NCI-H128 (cell line): ENCODE results near the gene DAZAP1.
"Not testable (repeated sequence)": the region's sequence is repeated elsewhere in the genome, so short reads cannot be mapped to it uniquely, and the experiment has no call there.

Experiments
- DNase-seq: peaks from one replicate; lab custom pipeline; 2025; ENCODE audit not compliant: unreplicated experiment; lab: John Stamatoyannopoulos, UW

The DAZAP1 gene

DNA sequence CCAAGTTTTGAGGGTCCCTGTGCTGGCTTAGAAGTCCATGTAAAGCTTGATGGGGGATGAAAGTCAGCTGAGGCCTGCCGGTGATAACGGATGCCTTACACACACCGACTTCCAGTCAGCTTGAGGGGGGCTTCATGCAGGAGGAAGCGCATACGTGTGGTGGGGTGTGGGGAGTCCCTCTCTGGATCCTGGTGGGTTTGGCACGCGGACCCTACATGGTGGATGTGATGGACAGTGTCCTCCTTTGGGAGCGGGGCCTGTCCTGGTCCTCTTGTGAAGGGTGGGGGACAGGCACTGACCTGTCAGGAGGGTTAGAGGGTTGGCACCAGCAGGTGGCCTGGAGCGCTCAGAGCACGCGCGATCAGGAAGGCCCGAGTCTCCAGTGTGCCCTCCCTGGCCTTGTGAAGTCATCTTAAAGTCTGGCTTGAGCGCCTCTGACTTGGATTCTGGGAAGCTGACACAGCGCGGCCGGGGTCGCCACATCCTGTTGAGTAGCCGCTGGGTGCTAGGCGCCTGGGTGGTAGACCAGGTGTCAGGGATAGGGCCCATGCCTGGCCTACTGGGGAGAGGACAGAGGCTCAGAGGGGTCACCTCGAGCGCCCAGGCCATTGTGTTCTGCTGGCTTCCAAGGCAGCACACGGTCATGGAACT, 2.9 kb downstream of the DAZAP1 start:
- no peak for DNase-seq

DNA sequence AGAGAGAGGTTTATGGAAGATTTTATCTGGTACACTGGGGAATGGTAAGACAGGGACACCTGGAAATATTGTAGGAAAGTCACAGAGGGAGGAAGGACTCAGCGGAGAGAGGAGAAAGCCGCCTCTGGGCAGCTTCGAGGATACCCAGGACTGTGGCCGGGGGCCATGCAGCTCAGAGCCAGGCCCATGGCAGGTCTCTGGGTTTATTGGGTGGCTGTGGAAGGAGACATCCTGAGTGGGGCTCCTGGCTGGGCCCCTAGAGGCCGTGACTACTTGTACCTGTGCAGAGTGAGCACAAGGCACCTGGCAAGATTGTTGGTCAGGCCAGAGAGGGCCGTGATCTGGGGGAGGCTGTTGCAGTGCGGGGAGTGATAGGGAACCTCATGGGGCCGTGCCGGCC, 3.4 kb downstream of the DAZAP1 start:
- DNase-seq = no peak

DNA sequence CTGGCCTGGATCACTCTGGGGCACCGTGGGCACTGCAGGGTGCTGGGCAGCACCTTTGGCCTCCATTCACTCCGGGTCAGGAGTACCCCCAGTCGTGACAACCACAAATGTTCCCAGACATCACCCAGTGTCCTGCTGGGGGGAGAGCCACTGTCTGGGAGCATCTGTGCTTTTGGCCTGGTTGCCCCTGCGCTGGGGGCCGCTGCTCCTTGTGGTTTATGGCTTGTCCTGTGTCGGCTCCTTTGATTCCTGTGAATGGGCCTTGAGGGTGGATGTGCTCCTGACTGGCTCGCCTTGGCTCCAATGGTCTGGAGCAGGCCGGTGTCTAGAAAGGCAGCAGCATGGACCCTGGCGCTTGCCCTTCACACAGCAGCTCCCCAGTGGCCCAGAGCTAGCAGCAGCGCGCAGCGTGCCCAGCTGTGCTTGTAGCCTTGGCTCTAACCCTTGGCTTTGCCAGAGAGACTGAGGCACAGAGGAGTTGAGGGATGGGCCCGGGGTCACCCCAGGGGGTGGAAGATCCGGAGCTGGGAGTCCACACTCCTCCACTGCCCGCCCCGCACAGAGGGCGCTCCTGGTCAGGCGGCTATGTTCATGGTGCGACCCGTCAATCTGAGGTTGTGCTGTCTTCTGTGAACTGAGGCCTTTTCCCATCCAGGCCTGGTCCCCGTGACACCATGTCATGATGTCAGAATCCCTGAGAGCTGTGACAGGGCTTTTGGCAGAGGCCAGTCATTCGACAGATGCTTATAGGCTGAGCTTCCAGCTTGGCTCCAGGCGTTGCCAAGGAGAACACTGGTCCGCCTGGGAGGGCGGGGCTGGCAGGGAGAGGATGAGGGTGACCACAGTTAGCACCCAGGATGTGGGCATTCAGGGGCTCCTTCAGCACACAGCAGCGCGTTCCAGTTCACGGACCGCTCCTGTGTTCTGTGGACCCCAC, 4.1 kb downstream of the DAZAP1 start:
- DNase-seq = no peak

DNA sequence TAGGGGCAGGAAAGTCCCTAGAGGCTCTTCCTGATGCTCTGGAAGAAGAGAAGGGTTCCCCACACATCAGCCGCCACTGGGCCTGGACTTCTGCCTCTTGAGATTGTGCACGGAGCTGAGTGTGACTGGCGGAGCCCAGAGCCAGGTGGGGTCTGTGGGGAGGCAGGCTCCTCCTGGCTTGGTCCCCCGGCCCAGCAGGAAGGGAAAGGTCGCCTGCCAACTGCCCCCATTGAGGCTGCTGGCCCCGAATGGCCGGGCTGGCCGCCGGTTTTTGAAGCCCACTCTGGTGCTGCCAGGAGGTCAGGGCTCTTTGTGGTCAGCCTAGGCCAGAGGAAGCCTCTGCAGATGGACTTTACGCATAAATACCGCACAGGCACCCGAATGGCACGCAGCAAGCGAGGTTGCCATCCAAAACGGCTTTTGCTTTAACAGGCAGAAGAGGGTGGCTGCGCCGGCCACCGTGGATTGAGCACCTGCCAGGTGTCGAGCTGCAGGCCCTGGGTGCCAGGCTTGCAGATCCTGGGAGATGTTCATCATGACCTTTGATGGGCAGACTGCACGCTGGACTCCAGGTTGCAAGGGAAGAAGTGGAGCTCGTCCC, 5.0 kb downstream of the DAZAP1 start:
- no peak for DNase-seq

DNA sequence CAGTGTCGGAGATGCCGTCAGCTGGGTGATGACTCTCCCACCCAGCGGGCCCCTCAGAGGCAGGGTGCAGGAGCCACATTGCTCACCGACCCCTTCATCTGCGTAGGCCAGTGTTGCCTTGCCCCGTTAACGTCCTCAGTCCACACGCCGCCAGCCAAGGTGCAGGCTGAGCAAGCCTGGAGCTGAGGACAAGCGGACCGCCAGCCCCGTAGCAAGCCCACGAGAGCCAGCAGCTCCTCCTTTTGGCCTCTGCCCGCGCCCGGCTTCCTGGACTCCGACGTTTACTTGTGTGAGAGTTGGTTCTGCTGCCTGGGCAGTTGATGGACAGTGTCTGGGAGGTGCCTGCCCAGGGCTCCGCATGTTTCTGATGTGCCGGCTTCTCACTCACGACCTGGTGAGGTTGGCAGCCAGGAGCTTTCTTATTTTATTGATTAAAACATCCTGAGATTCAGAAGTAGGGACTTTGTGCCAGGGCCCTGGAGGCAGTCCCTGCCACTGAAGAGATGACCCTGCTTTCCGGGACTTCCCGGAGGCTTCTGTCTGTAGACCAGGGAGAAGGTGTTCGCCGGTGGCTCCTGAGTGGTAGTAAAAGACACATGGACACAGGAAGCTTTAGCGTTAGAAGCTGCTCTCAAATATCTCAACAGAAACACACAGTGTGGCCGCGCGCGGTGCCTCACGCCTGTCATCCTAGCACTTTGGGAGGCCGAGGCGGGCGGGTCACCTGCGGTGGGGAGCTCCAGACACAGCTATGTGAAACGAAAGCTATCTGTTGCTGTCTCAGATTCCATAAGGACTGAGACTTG, 5.8 kb downstream of the DAZAP1 start:
- no peak for DNase-seq

GRCh38 chr19:1416014-1416841, 8.8 kb downstream of the DAZAP1 start:
- DNase-seq = no peak

GRCh38 chr19:1417145-1417544, 9.8 kb downstream of the DAZAP1 start:
- no peak for DNase-seq

DNA sequence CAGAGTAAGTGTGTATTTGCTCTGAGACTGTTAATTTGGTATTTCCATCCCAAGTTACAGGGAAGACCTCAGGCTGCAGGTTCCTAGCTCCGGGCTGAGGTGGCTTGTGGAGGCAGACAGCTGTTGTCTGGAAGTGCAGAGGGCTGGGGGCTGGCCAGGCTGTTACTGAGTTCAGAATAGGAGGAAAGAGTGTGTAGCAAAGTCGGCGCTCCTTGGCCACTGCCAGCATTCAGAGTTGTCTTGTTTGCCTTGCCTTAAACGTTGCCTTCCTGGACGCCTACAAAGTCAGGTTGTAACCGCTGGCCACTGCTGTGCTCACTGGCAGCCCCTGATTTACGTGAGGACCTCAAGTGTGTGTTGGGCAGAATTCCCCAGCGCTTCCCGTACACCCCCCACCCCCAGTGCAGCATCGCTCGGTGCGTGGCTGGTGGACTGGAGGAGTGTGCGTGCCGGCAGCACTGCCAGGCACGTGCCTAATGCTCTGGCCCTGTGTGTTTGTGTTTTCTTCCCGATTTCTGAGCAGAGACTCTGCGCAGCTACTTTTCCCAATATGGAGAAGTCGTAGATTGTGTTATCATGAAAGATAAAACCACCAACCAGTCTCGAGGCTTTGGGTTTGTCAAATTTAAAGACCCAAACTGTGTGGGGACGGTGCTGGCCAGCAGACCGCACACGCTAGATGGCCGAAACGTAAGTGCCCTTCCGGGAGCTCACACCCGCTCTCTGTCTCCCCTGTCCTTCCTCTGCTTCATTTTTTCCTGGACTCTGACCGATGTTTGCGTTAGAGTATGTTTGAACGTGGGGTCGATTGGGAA, 10.5 kb downstream of the DAZAP1 start:
- DNase-seq = no peak

- no peak for DNase-seq
These were observed 11.1 kb downstream of the DAZAP1 start for GRCh38 chr19:1418496-1418775.

GRCh38 chr19:1418951-1419738, 11.8 kb downstream of the DAZAP1 start:
- DNase-seq = no peak

DNA sequence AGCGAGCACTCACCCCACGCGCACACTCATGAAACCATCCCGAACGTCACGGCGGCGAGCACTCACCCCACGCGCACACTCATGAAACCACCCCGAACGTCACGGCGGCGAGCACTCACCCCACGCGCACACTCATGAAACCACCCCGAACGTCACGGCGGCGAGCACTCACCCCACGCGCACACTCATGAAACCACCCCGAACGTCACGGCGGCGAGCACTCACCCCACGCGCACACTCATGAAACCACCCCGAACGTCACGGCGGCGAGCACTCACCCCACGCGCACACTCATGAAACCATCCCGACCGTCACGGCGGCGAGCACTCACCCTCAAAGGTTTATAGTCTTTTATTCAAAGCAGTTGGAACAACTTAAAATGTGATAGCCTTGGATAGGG, 12.7 kb downstream of the DAZAP1 start:
- not testable (repeated sequence) for DNase-seq

DNA sequence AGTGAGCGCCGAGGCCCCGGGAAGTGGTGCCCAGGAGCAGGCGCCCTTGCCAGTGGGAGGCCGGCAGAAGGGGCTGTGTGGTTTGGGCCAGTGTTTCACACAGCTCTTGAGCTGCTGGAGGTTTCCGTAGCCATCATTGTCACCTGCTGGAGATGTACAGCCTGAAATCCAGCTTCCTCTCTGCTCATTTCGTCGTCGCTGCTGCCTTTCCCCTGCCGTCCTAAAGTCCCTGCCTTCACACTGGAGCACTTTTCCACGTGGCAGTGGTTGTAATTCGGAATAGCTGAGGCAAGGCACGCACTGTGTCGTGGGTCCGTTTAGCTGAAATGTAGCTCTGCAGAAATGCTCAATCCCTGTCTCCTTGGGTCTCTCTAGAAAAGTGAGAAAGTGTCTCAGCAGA, 13.2 kb downstream of the DAZAP1 start:
- no peak for DNase-seq

GRCh38 chr19:1421218-1421957, 14.0 kb downstream of the DAZAP1 start:
- no peak for DNase-seq

DNA sequence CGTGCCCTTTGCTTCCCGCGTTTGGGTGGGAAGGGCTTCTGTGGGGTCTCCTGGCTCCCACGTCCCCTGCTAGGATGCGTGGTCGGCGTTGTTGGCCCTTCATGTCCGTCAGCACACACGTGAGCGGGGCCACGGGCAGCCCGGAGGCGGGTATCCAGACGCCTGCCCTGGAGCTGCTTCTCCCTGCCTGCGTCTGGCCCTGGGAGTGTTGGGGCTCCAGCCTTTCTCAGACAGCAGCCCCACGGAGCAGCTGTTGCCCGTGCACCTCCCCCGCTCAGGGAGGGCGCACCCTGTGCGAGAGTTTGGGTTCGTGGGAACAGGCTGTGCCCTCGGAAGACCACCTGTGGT, 14.5 kb downstream of the DAZAP1 start:
- DNase-seq = no peak

DNA sequence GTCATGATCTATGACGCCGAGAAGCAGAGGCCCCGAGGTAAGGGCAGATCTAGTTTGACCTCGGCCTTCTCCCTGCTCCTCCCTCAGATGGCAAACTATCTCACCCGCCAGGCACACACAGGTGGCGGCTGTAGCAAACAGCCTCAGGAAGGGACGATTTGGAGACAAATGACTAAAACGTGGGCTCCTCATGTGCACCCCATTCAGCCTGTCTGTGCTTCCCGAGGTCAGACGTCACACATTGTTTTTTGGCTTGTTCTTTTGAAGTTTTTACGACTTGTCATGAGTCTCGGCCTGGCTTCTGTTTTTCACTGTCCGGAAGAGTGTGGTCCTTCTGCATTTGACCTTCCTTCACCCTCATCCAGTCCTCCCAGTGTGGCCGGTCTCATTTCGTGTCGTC, 15.0 kb downstream of the DAZAP1 start:
- DNase-seq = no peak

GRCh38 chr19:1422943-1423342, 15.6 kb downstream of the DAZAP1 start:
- DNase-seq = no peak

DNA sequence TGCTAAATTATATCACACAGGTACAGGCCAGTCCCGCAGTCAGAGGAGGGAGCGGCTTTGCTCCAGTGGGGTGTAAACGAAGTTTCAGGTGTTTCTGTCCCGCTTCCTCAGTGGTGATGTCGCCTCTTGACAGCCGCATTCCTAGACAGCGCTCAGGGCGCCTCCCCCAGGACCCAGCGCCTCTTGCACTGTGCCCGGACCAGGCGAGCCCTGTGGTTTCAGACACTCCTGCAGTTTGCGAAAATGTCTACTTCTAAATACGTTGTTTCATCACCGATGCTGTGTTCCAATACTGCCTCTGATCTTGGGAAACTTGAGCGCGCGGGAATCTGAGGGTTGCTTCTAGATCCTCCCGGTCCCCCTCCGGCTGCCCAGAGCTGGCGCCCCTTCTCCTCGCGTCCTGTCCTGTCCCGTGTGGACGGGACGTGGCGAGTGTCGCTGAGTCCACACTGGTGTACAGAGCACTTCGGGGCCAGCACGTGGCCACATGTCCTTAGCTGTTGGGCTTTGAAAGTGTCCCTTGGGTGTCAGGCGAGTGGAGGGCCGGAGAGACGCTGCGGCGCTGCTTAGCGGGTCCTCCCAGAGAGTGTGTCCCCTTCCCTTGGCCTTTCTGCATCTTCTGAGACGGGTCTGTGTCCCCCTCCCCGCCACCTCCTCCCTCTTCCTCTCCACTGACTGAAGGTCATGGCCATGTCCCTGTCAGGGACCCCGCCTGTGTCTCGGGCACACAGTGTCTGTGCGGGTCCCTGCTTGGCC, 16.2 kb downstream of the DAZAP1 start:
- DNase-seq = no peak
